Activated naive CD4-positive, alpha-beta T cell treated with Interleukin-2 at 50 U/mL for 16 hours (primary cell): ENCODE measurements around the gene HGFAC.
A peak's percentile ranks its signal among the peaks of the same experiment; 100 is the strongest.

Experiments used
- DNase-seq: peaks from one replicate; pipeline ENCODE4 v3.0.0-alpha.2; 2020

HGFAC gene

DNA sequence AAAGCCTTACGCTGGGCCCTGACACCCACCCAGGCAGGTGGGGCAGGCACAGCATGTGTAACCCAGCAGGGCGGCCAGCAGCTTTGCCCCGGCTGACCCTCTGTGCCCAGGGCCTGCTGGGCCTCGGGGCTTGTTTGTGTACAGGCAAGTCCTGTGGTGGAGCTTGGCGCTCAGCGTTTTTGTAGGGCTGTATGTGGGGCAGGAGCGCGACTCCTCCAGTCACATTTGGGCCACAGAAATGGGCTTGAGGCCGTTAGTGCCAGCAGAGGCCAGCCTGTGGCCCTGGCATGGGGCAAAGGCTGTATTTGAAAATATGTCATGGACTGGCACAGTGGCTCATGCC lies 14.7 kb upstream of the HGFAC start:
- no peak for DNase-seq

DNA sequence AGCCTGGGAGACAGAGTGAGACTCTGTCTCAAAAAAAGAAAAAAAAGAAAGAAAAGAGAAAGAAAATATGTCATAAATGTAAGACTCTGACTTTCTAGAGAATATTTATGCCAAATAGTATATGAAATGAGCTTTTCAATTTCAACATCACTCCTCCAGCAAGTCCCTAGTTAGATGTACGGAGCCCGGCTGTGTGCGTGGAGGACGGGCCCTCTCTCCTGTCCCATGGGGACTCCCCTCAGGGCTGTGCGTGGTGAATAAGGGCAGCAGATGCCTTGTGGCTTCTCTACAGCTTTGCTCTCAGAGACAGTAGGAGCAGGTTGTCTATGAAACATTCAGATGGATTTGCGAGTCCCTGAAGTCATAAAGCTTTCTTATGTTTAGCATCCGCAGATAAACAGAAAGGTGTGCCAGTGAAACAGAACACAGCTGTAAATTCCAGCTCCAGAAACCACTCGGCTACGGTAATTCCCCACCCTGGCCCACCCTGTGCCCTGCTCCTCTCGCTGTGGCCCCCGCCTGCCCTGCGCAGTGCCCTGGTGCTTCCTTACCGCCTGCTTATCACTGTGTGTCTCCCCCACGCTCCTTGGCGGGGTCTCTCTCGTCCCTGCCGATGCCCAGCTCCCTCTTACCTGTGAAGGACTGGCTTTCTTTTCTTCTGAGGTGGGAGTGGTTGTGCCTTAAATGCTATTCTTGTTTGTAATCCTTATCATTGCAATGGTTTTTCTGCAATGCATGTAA lies 13.9 kb upstream of the HGFAC start:
- no peak for DNase-seq

DNA sequence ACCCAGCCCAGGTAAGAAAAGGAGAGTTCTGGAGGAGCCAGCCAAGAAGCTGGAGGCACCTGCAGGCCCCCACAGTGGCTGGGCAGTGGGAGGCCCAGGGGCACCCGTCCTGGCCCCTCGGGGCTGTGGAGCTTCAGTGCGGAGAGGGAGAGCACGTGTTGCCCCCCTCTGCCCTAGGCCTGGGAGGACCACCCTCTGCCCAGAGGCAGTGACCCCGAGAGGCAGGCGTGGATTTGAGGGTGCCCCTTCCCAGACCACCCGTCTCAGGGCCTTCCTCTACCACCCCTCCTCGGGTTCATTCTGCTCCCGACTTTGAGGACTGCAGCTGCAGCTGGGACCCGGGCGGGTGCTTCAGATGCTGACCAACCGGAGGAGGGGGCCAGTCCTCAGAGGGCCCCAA lies 12.1 kb upstream of the HGFAC start:
- no peak for DNase-seq

DNA sequence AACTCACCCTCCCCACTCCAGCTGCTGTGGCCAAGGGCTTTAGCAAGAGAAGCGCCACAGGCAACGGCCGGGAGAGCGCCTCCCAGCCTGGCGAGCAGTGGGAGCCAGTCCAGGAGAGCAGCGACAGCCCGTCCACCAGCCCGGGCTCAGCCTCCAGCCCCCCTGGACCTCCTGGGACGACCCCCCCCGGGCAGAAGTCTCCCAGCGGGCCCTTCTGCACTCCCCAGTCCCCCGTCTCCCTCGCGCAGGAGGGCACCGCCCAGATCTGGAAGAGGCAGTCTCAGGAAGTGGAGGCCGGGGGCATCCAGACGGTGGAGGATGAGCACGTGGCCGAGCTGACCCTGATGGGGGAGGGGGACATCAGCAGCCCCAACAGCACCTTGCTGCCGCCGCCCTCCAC lies 11.2 kb upstream of the HGFAC start:
- DNase-seq, result no peak

DNA sequence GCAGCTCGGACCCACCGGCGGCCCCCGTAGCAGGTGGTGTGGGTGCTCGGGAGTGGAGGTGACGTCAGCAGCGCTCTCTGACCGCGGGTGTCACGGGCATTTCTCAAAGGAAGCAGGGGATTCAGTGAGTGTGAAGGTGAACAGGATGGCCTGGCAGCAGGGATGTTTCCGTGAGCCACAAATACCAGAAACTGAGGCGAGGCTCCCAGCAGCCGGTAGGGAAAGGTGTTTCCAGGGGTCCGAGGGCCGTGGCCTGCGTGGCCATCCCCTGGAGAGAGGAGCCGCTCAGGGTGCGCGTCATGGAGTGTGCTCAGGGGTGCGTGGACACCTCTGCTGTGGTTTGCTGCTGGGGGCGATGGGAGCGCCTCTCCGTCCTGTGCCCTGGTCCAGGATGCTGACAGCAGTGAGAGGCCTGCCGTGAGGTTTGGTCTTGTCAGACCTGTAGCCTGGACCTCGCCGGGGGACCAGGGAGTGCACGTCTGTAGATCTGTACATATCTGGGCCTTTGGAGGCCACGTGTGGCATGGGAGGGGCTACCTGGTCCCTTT lies 10.2 kb upstream of the HGFAC start:
- no peak for DNase-seq

DNA sequence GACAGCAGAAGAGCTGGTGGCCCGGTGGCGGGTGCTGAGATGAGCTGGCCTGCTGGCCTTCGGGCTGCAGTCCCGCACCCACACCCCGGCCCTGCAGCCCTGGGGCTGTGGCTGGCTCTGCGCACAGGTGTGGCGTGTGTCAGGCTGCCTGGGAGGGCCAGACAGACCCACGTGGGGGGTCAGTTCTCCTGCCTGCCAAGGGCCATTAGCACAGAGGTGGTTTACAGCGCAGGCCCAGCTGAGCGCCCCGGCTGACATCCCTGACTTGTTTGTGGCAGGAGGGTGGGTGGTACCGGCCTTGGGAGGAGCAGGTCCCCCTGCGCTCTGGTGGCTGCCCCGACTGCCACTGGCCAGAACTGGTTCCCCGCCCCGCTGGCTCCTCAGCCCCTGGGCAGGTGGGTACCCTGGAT lies 9.4 kb upstream of the HGFAC start:
- DNase-seq, result no peak

DNA sequence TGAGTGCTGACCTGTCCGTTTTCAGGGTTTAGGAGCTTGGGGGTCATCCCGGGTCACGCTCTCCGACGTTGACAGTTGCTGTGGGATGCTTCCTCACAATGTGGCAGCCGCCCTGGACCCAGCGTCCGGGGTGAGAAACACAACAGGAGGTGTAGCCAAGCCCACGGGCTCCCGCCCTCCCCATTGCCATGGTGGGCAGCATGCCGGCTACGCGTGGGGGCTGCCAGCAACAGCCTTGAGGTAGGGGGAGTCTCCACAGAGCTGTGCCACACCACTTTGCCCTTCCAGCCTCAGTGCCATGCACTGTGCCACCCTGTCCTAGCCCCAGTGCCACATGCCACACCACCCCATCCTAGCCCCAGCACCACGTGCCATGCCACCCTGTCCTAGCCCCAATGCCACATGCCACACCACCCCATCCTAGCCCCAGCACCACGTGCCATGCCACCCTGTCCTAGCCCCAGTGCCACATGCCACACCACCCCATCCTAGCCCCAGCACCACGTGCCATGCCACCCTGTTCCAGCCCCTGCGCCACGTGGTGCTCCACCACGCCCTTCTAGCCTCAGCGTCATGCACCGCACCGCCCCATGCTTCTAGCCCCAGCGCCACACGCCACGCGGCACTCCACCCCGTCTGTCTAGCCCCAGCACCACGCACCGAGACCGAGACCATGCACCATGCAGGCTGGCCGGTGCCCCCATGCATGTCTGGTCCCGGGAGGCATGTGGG lies 8.5 kb upstream of the HGFAC start:
- no peak for DNase-seq

DNA sequence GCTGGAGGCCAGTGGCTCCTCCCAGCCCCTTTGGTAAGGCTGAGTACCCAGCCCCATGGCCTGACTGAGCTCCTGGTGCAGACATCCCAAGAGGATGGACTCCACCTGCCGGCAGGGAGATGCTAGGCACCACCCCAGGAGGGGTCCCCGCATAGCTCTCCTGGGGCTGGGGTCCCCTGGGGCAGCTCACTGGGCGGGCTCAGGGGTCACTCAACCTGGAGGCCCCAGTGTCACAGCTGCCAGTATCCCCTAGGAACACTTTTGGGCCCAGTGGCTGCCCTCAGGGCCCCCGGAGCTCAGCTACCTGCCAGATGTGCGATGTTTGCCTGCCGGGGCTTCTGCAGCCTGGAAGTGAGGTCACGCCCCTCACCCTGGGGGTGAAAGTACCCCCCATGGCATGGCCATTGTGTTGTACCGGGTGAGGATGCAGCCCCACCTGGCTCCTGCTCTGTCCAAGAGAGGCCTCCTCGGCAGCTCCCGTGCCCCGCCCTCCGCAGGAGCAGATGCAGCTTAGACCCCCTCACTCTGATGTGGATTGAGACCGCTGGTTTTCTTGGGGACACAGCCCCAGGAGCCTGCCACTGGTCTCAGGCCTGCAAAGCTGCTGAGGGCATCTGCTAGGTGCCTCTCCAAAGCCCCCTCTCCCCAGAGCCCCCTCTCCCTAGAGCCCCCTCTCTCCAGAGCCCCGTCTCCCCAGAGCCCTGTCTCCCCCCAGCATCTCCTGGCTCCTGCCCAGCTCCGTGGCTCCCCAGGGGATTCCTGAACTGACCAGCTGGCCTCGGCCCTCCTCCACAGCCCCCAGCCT lies 6.7 kb upstream of the HGFAC start:
- DNase-seq, result no peak

DNA sequence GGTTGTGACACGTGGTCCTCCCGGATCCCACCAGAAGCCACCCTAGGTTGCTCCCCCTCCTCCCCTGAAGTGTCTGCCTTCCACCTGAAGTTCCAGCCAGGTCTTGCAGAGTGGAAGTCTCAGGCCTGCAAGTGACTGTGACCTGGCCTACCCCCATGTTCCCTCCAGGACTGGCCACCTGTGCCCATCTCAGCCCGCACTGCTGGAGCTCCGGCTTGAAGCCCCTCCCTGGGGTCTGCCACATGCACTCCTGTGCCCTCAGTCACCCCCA lies 6.1 kb upstream of the HGFAC start:
- DNase-seq, result no peak

DNA sequence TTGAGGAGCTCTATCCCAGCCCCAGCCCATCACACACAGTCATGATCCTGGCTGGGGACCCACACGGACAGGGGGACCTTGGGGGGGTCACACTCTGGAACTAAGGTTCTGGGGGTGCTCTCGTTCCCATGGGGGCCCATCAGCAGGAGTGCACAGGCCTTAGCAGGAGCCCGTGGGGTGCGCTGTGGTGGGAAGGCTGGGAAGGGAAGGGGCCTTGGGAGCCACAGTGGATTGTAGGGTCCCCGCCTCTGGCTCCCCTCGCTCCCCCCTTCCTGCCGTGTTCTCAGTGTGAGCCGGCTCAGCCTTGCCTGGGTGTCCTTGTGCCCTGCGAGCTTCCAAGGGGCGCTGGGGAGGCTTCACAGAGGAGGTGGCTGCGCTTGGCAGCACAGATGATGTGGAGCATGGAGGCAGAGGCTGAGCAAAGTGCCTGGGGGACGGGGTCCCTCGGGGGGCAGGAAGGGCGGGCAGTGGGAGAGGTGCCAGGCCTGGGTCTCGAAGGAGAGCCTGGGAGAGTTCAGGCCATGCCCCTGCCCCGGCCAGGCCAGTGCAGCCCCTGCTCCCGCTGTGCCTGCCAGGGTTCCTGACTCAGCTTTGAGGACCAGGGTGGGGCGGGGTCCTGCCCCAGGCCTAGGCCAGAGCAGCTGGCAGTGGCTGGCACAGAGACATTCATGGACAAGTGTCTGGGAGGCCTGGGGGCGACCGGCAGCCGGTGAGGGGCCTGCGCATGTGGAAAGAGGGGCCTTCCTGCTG lies 5.5 kb upstream of the HGFAC start:
- no peak for DNase-seq

DNA sequence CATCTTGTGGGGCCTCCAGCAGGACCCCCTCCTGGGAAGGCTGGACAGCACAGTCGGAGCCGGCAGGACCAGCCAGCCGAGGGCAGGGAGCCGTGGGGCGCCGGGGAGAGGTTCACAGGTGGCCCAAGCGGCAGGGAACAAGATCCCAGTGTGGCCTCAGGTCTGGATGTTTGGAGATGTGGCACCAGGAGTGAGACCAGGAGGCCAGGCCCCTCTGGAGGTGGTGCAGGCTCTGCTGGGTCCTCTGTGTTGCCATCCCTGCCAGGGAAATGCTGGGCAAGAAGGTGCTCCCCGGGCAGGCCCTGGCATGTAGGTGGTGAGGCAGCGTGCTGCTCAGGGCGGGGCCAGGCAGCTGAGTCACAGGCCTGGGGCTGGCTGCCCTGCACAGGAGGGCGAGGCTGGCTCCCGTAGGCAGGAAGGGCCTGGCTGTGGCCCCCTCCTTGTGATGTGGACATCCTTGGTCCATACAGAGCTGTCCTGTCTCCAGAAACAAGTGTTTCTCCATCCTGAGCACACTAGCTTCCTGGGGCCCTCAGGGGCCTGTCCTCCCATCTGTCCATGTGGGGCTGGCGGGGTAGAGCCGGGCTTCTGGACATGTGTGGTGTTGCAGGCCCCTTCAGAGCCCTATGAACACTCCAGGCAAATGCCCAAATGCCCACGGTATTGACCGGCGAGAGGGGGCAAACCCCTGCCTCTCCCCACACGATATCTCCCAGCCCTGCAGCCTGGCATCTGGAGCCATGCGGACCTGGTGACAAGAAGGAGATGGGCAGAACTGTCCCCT lies 4.8 kb upstream of the HGFAC start:
- no peak for DNase-seq

DNA sequence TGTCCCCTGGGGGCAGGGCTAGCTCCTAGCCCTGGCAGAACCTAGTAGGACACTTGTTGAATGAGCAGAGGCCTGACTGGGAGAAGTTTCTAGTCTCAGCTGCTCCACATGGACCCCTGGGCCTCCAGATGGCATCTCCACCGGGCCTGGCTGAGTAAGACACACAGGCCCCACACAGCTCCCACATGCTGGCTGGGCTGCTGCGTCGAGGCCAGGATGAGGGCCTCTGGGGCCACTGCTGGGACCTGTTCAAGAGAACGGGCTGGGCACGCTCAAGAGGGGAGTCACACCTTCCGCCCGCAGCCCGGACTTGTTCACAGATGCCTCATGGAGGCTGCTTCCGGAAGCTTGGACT lies 4.2 kb upstream of the HGFAC start:
- DNase-seq, result no peak

DNA sequence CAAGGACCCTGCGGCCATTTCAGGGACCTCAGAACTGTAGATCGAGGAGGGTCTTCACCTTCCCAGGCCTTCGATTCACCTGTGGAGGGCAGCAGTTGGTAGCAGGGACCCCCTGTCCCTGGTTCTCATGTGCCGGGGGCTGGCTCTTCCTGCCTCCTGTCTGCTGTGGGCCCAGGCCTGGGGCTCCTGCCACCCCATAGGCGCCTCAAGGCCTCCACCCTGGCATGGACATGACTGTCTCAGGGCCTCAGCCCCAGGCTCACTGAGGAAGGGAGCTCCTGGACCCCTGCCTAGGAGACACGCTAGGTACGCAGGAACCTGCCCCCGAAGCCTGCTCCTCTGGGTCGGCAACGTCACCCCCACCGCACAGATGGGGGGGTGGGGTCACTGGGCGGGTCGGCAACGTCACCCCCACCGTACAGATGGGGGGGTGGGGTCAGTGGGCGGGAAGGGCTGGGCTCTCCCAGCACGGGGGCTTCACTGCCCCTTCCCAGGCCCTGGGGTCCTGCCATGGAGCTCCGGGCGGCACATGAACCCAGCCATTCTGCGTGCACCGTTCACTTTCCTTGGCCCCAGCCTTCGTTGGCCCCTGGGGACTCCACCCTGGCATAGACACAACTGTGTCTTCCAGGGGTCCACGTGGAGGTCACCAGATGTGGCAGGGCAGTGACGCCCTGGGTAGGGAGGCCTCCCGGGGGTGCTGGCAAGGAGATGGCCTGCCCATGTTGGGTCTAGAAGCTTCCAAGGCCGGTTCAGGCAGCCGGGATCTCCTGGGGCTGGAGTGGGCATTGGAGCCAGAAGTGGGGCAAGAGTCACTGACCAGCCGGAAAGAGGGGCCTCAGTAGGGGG lies 3.5 kb upstream of the HGFAC start:
- DNase-seq, result no peak

DNA sequence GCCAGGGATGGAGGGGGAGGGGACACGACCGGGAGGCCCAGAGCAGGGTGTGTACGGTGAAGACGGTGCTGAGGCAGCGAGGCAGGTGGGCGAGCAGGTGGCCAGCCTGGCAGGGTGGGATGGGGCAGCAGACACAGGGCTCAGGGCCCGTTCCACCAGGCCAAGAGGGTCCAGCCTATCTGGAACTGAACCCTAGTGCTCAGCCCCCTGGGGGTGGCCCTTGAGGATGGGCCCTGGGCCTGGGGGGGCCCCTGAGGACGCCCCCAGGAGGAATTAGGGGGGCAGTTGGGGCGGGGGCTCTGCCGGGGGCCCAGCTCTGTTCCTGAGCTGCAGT lies 3.0 kb upstream of the HGFAC start:
- no peak for DNase-seq

DNA sequence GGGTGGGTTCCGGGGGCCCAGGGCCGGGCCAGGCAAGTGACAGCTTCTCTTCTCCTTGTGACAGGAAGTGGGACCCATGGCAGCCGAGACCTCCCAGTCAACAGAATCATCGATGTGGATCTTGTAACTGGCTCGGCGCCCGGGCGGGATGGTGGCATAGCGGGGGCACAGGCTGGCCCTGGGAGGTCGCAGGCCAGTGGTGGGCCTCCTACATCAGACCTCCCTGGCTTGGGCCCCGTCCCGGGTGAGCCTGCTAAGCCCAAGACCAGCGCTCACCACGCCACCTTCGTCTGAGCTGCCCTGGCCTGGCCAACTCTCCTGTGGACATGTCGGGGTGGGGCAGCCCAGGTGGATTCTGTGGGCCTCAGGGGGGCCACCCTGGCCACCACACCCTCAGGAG lies 2.4 kb upstream of the HGFAC start:
- DNase-seq, result no peak

DNA sequence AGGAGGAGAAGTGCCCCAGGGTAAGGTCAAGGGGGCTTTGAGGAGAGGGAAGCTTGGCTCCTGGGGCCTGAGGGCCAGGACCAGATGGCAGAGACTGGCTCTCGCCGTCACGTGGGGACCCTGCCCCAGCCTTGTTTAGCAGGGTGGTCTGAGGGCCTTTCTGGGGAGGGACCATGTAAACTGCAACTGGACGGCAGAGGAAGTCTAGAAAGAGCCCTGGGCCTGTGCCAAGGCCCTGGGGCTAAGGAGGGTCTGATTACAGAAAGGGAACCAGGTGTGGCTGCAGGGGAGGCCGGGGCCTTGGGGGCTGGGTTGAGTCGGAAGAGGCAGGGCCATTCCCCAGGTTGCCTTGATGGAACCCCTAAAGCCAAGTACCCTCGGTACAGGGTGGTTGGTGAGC lies 1.8 kb upstream of the HGFAC start:
- no peak for DNase-seq

DNA sequence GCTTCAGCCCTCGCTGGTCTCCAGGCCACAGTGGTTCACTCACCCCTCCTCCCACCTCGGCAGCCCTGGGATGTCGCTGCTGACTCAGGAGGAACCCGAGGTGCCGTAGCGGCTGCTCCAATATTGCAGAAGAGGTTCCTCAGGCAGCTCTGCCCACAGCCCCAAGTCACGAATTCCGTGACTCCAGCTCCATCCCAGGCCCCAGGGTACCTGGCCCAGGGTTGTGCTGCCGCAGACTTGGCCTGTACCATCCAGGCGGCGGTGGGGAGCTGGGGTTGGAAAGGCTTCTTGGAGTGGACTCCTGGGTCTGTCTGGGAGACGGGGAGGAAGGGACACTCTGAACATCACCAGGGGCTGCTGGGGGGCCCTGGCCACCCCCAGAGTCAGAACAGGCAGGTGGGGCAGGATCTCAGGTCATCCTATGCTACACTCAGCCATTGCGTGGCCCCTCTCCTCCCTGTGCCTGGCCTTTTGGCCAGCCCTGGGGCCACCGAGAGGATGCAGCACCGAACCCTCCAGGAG lies 728 bp upstream of the HGFAC start:
- no peak for DNase-seq

DNA sequence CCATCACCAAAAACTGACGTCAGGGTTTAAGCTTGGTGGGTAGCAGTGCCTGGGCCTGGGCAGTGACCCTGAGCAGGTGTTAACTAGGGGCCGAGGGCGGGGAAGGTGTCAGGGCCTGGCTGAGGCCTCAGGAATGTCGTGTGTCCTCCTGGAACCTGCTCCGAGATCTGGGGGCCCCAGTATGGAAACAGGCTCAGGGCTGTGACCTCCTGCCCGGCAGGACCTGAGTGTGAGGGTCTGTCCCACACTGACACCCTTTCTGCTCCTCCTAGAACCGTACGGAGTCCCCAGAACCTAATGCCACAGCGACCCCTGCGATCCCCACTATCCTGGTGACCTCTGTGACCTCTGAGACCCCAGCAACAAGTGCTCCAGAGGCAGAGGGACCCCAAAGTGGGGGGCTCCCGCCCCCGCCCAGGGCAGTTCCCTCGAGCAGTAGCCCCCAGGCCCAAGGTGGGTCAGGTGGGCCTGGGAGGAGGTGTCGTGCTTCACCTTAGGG lies 741 bp downstream of the HGFAC start:
- DNase-seq, result no peak

DNA sequence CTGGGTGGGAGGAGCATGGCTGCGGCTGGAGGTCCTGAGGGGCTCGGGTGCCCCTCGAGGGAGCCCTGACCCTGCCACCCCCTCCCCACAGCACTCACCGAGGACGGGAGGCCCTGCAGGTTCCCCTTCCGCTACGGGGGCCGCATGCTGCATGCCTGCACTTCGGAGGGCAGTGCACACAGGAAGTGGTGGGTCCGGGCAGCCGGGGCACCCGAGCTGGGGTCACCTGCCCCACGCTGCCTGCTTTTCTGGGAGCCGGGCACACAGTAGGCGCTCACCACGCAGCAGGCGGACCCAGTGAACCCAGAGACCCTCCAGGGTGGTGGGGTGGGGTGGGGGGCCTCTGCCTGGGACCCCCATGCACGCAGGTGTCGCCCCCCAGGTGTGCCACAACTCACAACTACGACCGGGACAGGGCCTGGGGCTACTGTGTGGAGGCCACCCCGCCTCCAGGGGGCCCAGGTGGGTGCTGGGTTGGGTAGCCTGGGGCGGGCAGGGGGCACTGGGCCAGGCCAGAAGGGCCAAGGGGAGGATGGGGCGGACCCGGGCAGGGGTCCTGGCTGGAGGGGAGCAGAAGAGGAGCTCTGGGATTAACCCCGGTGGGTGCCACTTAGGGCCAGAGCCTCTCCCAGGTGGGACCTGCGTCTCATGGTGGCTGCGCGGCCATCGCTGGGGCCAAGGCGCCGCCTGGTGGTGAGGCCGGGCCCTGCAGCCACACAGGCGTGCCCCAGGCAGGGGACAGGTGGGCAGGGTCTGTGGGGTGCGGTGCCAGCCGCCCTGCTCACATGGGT lies 1.4 kb downstream of the HGFAC start:
- peak; percentile 63 for DNase-seq

DNA sequence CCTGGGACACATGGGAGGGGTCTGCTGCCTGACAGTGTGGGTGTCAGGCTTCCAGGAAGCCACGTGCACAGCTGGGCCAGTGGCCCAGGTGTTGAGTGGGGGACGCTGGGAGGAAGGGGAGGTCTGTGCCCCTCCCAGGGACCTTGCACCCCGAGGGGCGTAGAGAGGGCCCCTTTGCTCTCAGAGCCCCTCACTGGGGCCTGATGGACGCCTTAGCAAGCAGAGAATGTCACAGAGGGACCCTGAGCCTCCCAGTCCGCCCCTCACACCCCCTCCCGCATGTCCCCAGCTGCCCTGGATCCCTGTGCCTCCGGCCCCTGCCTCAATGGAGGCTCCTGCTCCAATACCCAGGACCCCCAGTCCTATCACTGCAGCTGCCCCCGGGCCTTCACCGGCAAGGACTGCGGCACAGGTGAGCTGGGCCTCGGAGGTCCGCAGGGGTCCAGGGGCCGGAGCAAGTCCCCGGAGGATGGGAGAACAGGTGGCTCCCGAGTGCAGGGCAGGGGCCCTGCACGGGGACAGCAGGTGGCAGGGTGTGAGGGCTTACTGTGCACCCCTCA lies 2.1 kb downstream of the HGFAC start:
- DNase-seq, result no peak
